Right ventricle myocardium inferior (tissue), 1 donor: ENCODE measurements around the gene HDAC6. TPM values are rescaled to one million over a fixed set of nuclear protein-coding genes. Genes with fewer than 3 reads are reported as not detected.
"Not testable (repeated sequence)": the region's sequence is repeated elsewhere in the genome, so short reads cannot be mapped to it uniquely, and the experiment has no call there.

Source experiments
- ATAC-seq: fragments of 200-7000 bp; cut with Tn5 transposase; one replicate; pipeline ENCODE4 v1.9.1; 2020; ENCODE audit warnings: mild to moderate bottlenecking, moderate library complexity
- DNase-seq: peaks from one replicate; pipeline ENCODE4 v3.0.0; 2021; ENCODE audit errors: missing footprints
- intact Hi-C: fragments of 100-400 bp; cut with DNase I; formaldehyde crosslinking; loops from one replicate; pipeline ENCODE4 v1.11.0; 2022
- total RNA-seq: library from RNA; stranded (reverse); fragmentation: NEBNext Ultra II Directional; extraction: Animal tissue kit (Norgen Biotek cat#: 25700); gene quantifications from one replicate; pipeline ENCODE4 v1.2.1, GENCODE V29; 2021
- donor health status: DM: no; HTN: yes; CAD: no; lungs with severe emphysema.

HDAC6 gene
- total RNA-seq, 1 donor from 2014 or later: 37.3 TPM

DNA sequence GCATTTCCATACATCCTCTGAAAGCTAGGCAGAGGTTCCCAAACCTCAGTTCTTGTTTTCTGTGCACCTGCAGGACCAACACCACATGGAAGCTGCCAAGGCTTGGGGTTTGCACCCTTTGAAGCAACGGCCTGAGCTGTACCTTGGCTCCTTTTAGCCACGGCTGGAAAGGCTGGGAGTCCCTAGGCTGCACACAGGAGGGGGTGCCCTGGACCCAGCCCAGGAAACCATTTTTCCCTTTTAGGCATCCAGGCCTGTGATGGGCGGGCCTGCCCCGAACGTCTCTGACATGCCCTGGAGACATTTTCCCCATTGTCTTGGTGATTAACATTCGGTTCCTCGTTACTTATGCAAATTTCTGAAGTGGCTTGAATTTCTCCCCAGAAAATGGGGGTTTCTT is 51.0 kb downstream of the HDAC6 start:
- no peak for ATAC-seq
- no peak for DNase-seq
- intact Hi-C loops: no loop called here

DNA sequence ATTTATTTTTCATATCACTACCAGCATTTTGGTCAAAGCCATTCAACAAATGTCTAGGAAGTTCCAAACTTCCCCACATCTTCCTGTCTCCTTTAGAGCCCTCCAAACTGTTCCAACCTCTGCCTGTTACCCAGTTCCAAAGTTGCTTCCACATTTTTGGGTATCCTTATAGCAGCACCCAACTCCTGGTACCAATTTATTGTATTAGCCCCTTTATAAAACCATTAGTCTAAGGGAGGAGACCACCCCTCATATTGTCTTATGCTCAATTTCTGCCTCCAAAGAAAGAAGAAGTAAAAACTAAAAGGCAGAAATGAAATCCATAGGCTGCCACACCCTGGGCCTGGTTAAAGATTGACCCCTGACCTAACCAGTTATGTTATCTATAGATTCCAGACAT is 51.6 kb downstream of the HDAC6 start:
- intact Hi-C loops, ATAC-seq: not testable (repeated sequence)

DNA sequence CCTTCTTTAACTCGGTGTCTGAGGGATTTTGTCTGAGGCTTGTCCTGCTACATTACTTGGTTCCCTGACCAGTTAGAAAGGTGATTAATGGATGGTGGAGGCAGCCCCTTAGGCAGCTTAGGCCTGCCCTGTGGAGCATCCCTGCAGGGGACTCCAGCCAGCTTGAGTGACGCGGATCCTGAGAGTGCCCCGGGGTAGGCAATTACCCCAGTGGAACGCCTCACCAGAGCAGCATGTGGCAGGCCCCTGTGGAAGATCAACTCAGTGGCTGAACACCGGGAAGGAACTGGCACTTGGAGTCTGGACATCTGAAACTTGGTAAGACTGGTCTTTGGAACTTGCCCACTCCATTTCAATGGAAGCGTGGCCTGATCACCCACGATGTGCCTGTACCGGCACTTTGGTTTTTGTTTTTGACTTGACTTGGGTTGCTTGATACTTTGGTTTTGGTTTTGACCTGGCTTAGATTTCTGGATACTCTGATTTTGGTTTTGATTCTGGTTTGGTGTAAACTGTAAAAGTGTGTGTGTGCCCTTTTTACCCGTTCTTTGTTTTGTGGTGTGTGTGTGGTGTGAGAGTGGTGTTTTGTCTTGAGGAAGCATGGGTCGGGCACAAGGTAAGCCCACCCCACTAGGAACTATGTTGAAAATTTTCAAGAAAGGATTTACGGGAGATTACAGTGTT is 52.4 kb downstream of the HDAC6 start:
- DNase-seq, intact Hi-C loops, ATAC-seq: not testable (repeated sequence)

More for the DNA sequence above, 51.6 kb downstream of the HDAC6 start:
- not testable (repeated sequence) for DNase-seq

DNA sequence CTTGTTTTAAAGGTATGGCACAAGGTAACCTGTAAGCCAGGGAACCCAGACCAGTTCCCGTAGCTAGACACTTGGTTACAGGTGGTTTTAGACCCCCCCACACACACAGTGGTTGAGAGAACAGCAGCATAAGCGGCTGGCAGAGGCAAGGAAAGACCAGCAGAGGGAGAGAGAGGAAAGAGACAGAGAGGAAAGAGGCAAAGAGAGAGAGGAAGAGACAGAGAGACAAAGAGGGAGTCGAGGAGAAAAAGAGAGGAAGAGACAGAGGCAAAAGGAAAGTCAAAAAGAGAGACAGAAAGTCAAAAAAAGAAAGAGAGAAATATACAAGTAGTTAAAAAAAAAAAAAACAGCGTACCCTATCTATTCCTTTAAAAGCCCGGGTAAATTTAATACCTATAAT is 53.0 kb downstream of the HDAC6 start:
- intact Hi-C loops: no loop called here
- DNase-seq (no peak), ATAC-seq (no peak)

DNA sequence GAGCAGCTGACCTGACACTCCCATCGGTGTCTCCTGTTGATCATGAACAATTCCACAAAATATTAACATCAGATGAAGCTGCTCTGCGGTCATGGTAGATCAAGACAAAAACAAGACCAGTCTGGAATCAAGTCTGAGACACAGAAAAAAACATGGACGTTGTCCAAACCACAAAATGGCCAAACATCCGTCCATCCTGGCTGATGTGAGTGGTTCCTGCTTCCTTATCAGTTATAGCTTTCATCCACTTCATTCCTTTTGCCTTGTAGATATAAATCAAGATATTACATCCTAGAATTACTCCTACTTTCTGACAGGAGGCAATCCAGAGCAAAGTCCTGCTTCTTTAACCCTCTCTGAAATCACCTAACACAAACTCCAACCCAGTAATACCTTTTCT is 62.3 kb downstream of the HDAC6 start:
- intact Hi-C loops: no loop called here
- ATAC-seq: no peak
- DNase-seq: no peak

DNA sequence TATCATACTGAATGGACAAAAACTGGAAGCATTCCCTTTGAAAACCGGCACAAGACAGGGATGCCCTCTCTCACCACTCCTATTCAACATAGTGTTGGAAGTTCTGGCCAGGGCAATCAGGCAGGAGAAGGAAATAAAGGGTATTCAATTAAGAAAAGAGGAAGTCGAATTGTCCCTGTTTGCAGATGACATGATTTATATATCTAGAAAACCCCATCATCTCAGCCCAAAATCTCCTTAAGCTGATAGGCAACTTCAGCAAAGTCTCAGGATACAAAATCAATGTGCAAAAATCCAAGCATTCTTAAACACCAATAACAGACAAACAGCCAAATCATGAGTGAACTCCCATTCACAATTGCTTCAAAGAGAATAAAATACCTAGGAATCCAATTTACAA is 70.2 kb downstream of the HDAC6 start:
- DNase-seq, intact Hi-C loops, ATAC-seq: not testable (repeated sequence)

Other genes starting within 250 kb of the HDAC6 start
- 113 TPM for gene RBM3, start 227.6 kb upstream of the HDAC6 start, total RNA-seq
- 170 TPM for gene WDR13, start 204.6 kb upstream of the HDAC6 start, total RNA-seq
- gene WAS, start 118.3 kb upstream of the HDAC6 start, total RNA-seq: 4.4 TPM
- 2.2 TPM for gene SUV39H1, start 105.3 kb upstream of the HDAC6 start, total RNA-seq
- not detected for gene GLOD5, start 40.3 kb upstream of the HDAC6 start, total RNA-seq
- gene GATA1, start 15.5 kb upstream of the HDAC6 start, total RNA-seq: 0.16 TPM
- gene ERAS, start 24.4 kb downstream of the HDAC6 start, total RNA-seq: not detected
- gene PCSK1N, start 33.5 kb downstream of the HDAC6 start, total RNA-seq: not detected
- gene TIMM17B, start 95.7 kb downstream of the HDAC6 start, total RNA-seq: 80.5 TPM
- 58.6 TPM for gene PQBP1, start 95.9 kb downstream of the HDAC6 start, total RNA-seq
- 11.6 TPM for gene SLC35A2, start 109.6 kb downstream of the HDAC6 start, total RNA-seq
- 3.2 TPM for gene PIM2, start 117.0 kb downstream of the HDAC6 start, total RNA-seq
- gene OTUD5, start 155.5 kb downstream of the HDAC6 start, total RNA-seq: 19.8 TPM
- 0.68 TPM for gene KCND1, start 169.8 kb downstream of the HDAC6 start, total RNA-seq
- 20.1 TPM for gene GRIPAP1, start 200.2 kb downstream of the HDAC6 start, total RNA-seq
- 24.8 TPM for gene TFE3, start 241.3 kb downstream of the HDAC6 start, total RNA-seq